HuH-7.5 (cell line): ENCODE results near the gene CCDC121.

Source experiments
- DNase-seq: peaks from one replicate; pipeline ENCODE4 v3.0.0; 2011; ENCODE audit warnings: low spot score

CCDC121 gene

DNA sequence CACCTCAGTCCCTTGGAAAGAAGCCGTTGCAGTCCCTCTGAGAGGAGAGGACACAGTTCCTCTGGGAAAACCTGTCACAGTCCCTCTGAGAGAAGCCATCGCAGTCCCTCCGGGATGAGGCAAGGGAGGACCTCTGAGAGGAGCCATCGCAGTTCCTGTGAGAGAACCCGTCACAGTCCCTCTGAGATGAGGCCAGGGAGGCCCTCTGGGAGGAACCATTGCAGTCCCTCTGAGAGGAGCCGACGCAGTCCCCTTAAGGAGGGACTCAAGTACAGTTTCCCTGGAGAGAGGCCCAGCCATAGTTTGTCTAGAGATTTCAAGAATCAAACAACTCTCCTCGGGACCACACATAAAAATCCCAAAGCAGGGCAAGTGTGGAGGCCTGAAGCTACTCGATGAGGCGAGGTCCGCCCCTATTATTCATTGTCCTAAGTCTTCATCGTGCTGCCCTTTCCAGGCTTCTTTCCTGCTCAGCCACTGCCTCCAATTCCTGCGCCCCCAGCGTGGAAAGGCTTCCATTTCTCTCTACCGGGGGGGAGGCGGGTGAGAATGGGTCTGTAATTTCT is 46.6 kb downstream of the CCDC121 start:
- no peak for DNase-seq

GRCh38 chr2:27581417-27582128 is 47.2 kb downstream of the CCDC121 start:
- DNase-seq: no peak
